OCI-LY3 (cell line): ENCODE results near the gene SNAPC4.

ENCODE experiments used
- EZH2phosphoT487 ChIP-seq: fragments of 200-600 bp; shearing (Covaris generic); IDR thresholded peaks from 2 replicates; pipeline ENCODE4 v1.6.1; 2018; ENCODE audit warnings: antibody characterized with exemption, mixed run types, low read depth
- TF ChIP-seq, protein P1 (sequence below): fragments of 200-600, 300-600 bp; sonication (generic); IDR thresholded peaks from 2 replicates; pipeline ENCODE4 v1.5.1; 2014; ENCODE audit warnings: antibody characterized with exemption, low read length, low read depth

DNA sequence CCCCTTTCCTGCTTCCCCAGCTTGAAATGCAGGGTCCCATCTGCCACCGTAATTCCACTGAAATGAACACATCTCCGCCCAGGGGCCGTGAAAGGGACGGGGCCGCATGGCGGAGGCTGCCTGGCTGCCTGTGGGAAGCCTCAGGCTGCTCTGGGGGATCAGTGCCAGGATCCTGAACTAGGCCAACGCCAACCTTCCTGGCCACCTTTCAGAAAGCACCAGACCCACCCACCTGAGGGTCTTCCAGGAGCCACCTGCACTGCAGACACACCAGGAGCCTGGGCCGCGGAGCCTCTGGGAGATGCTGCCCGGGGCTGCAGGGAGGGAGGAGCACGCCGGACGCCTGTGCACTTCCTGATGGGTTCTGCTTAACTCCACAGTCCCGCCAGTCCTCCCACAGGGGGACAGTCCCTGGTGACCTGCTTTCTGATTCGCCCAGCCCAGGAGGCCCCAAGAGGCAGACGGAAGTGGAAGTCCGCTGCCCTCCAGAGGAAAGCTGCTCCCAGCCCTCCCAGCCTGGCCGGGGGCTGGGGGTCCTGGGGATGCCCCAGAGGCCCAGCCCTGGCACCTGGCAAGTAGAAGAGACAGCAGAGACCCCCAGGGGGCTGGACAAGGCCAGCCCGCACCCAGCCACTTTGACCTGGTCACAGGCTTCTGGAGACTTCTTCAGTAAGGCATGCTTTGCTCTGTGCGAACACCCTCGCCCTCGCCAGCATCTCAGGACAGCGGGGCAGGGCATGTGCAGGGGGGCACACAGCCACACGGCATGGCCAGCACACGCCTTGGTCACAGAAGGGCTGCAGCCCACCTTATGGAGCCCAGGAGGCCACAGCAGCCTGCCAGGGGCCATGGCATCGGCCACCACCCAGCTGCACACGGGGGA, 26.4 kb downstream of the SNAPC4 start, which contains the start of gene CARD9:
- TF ChIP-seq, protein P1, sequence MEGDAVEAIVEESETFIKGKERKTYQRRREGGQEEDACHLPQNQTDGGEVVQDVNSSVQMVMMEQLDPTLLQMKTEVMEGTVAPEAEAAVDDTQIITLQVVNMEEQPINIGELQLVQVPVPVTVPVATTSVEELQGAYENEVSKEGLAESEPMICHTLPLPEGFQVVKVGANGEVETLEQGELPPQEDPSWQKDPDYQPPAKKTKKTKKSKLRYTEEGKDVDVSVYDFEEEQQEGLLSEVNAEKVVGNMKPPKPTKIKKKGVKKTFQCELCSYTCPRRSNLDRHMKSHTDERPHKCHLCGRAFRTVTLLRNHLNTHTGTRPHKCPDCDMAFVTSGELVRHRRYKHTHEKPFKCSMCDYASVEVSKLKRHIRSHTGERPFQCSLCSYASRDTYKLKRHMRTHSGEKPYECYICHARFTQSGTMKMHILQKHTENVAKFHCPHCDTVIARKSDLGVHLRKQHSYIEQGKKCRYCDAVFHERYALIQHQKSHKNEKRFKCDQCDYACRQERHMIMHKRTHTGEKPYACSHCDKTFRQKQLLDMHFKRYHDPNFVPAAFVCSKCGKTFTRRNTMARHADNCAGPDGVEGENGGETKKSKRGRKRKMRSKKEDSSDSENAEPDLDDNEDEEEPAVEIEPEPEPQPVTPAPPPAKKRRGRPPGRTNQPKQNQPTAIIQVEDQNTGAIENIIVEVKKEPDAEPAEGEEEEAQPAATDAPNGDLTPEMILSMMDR = no peak
- no peak for TF ChIP-seq EZH2phosphoT487
